Measurements from ENCODE around the gene VIL1.
A peak's percentile ranks its signal among the peaks of the same experiment; 100 is the strongest.

Gene VIL1

DNA sequence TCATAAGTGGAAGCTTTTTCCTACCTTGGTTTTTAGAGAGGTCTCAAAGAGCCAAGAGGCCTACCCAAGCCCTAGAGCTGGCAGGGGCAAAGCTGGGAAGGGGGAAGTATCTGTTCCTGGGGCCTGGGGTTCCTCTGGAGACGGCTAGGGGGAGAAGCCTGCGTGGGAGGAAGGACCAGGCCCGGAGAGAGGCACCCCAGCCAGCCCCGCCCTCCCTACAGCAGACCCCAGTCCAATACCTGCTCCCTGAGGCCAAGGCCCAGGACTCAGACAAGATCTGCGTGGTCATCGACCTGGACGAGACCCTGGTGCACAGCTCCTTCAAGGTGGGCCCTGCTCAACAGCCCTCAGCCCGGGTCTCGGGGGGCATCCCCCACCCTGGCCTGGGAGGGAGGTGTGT is 17.0 kb upstream of the VIL1 start:
- peak overlapping the region; percentile 91; the same call in 1 of the 2 replicates for H3K4me3 ChIP-seq (ENCODE audit: low read depth, low read length)
- no peak for DNase-seq (ENCODE audit: low read depth)
- TF ChIP-seq, protein P1, sequence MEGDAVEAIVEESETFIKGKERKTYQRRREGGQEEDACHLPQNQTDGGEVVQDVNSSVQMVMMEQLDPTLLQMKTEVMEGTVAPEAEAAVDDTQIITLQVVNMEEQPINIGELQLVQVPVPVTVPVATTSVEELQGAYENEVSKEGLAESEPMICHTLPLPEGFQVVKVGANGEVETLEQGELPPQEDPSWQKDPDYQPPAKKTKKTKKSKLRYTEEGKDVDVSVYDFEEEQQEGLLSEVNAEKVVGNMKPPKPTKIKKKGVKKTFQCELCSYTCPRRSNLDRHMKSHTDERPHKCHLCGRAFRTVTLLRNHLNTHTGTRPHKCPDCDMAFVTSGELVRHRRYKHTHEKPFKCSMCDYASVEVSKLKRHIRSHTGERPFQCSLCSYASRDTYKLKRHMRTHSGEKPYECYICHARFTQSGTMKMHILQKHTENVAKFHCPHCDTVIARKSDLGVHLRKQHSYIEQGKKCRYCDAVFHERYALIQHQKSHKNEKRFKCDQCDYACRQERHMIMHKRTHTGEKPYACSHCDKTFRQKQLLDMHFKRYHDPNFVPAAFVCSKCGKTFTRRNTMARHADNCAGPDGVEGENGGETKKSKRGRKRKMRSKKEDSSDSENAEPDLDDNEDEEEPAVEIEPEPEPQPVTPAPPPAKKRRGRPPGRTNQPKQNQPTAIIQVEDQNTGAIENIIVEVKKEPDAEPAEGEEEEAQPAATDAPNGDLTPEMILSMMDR (IDR thresholded peaks at IDR 0.05; ENCODE audit: low read depth, low read length, missing control alignments): no peak

DNA sequence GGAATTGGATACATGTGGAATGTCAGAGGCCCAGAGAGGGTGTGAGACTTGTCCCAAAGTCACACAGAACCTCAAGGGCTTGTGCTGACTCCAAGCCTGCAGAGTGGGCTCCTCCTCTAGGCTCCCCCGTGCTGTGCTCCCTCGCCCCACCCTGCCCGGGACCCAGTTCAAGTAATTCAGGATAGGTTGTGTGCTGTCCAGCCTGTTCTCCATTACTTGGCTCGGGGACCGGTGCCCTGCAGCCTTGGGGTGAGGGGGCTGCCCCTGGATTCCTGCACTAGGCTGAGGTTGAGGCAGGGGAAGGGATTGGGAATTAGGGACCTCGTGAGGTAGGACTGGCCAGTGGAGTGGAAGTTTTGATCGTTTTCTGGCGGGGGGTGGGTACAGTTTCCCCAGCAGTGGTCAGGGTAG is 16.4 kb upstream of the VIL1 start:
- no peak overlapping the region for H3K4me3 ChIP-seq (ENCODE audit: low read depth, low read length)
- no peak for DNase-seq (ENCODE audit: low read depth)
- TF ChIP-seq, protein P1 (IDR thresholded peaks at IDR 0.05; ENCODE audit: low read depth, low read length, missing control alignments): no peak

DNA sequence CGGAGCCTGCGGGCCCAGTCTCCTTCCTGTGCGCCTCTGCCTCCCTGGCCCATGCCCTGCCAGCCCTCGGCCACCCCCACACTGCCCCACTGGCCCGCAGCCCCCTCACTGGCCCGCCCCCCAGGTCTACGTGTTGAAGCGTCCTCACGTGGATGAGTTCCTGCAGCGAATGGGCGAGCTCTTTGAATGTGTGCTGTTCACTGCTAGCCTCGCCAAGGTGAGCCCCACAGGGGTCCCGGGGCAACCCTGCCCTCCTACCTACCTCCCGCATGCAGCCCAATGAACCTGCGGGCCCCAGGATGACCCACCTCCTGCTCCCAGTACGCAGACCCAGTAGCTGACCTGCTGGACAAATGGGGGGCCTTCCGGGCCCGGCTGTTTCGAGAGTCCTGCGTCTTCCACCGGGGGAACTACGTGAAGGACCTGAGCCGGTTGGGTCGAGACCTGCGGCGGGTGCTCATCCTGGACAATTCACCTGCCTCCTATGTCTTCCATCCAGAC is 16.0 kb upstream of the VIL1 start:
- TF ChIP-seq, protein P1 (IDR thresholded peaks at IDR 0.05; ENCODE audit: low read depth, low read length, missing control alignments): no peak
- H3K4me3 ChIP-seq (ENCODE audit: low read depth, low read length): no peak overlapping the region
- DNase-seq (ENCODE audit: low read depth): no peak

DNA sequence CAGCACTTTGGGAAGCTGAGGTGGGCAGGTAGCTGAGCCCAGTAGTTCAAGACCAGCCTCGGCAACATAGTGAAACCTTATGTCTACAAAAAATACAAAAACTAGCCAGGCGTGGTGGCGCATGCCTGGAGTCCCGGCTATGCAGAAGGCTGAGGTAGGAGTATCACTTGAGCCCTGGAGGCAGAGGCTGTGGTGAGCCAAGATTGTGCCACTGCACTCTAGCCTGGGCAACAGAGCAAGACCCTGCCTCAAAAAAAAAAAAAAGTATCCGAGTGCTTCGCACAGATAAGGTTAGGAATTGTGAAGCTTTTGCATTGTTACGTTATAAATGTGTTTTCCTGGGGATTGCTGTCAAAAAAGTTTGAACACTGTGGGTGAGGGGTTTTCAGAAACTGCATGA is 15.1 kb upstream of the VIL1 start:
- H3K4me3 ChIP-seq (ENCODE audit: low read depth, low read length): no peak overlapping the region
- DNase-seq (ENCODE audit: low read depth): no peak
- TF ChIP-seq, protein P1 (IDR thresholded peaks at IDR 0.05; ENCODE audit: low read depth, low read length, missing control alignments): no peak

DNA sequence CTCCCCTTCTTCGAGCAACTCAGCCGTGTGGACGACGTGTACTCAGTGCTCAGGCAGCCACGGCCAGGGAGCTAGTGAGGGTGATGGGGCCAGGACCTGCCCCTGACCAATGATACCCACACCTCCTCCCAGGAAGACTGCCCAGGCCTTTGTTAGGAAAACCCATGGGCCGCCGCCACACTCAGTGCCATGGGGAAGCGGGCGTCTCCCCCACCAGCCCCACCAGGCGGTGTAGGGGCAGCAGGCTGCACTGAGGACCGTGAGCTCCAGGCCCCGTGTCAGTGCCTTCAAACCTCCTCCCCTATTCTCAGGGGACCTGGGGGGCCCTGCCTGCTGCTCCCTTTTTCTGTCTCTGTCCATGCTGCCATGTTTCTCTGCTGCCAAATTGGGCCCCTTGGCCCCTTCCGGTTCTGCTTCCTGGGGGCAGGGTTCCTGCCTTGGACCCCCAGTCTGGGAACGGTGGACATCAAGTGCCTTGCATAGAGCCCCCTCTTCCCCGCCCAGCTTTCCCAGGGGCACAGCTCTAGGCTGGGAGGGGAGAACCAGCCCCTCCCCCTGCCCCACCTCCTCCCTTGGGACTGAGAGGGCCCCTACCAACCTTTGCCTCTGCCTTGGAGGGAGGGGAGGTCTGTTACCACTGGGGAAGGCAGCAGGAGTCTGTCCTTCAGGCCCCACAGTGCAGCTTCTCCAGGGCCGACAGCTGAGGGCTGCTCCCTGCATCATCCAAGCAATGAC is 14.4 kb upstream of the VIL1 start:
- no peak overlapping the region for H3K4me3 ChIP-seq (ENCODE audit: low read depth, low read length)
- no peak for DNase-seq (ENCODE audit: low read depth)
- TF ChIP-seq, protein P1 (IDR thresholded peaks at IDR 0.05; ENCODE audit: low read depth, low read length, missing control alignments): no peak

DNA sequence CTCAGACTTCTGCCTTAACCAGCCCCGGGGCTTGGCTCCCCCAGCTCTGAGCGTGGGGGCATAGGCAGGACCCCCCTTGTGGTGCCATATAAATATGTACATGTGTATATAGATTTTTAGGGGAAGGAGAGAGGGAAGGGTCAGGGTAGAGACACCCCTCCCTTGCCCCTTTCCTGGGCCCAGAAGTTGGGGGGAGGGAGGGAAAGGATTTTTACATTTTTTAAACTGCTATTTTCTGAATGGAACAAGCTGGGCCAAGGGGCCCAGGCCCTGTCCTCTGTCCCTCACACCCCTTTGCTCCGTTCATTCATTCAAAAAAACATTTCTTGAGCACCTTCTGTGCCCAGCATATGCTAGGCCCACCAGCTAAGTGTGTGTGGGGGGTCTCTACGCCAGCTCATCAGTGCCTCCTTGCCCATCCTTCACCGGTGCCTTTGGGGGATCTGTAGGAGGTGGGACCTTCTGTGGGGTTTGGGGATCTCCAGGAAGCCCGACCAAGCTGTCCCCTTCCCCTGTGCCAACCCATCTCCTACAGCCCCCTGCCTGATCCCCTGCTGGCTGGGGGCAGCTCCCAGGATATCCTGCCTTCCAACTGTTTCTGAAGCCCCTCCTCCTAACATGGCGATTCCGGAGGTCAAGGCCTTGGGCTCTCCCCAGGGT is 13.7 kb upstream of the VIL1 start:
- H3K4me3 ChIP-seq (ENCODE audit: low read depth, low read length): peak overlapping the region; percentile 50; the same call in 1 of the 2 replicates
- no peak for DNase-seq (ENCODE audit: low read depth)
- TF ChIP-seq, protein P1 (IDR thresholded peaks at IDR 0.05; ENCODE audit: low read depth, low read length, missing control alignments): no peak

Measured in GM12864 (cell line).